ENCODE results near the gene TCF7.

The TCF7 gene

GRCh38 chr5:134097211-134097749 is 17.2 kb upstream of the TCF7 start:
- ATAC-seq (replicated peaks) (no peak), DNase-seq (no peak)
- H3K36me3 Mint-ChIP-seq (ENCODE audit: insufficient read depth): peaks cover 7% of the 10 kb centered on the region
- H3K4me3 Mint-ChIP-seq: no peak overlapping the region
- no peaks in the 10 kb centered on the region for H3K9me3 Mint-ChIP-seq
- H3K27me3 Mint-ChIP-seq: no peaks in the 10 kb centered on the region
- peak overlapping the region in 1 of 2 donors; percentile 69 for H3K27ac Mint-ChIP-seq
- H3K4me1 Mint-ChIP-seq (ENCODE audit: low read depth in 2 of 2): peaks cover 31 to 38% of the 10 kb centered on the region in 2 donors

- DNase-seq: no peak
- Mint-ChIP-seq H3K9me3 (no peaks in the 10 kb centered on the region), H3K27ac (peak overlapping the region in 1 of 2 donors; percentile 89)
Observed at GRCh38 chr5:134098690-134099089, 15.8 kb upstream of the TCF7 start.

GRCh38 chr5:134099288-134099872 is 15.1 kb upstream of the TCF7 start:
- peaks cover 13% of the 10 kb centered on the region for H3K36me3 Mint-ChIP-seq (ENCODE audit: insufficient read depth)
- H3K27me3 Mint-ChIP-seq: no peaks in the 10 kb centered on the region
- ATAC-seq (replicated peaks) (no peak), DNase-seq (no peak)
- peak overlapping the region; percentile 39 to 69 for H3K4me3 Mint-ChIP-seq
- H3K27ac Mint-ChIP-seq: peak overlapping the region; percentile 89 to 93
- no peaks in the 10 kb centered on the region for H3K9me3 Mint-ChIP-seq
- peaks cover 28 to 41% of the 10 kb centered on the region in 2 donors for H3K4me1 Mint-ChIP-seq (ENCODE audit: low read depth in 2 of 2)

More at GRCh38 chr5:134098690-134099089, 15.8 kb upstream of the TCF7 start:
- no peak overlapping the region for H3K4me3 Mint-ChIP-seq
- H3K27me3 Mint-ChIP-seq: no peaks in the 10 kb centered on the region
- peaks cover 10% of the 10 kb centered on the region for H3K36me3 Mint-ChIP-seq (ENCODE audit: insufficient read depth)
- ATAC-seq (replicated peaks): no peak
- H3K4me1 Mint-ChIP-seq (ENCODE audit: low read depth in 2 of 2): peaks cover 25 to 38% of the 10 kb centered on the region in 2 donors

- Mint-ChIP-seq H3K36me3 (ENCODE audit: insufficient read depth) (peaks cover 15% of the 10 kb centered on the region), H3K4me1 (ENCODE audit: low read depth in 2 of 2) (peaks cover 34 to 46% of the 10 kb centered on the region in 2 donors), H3K4me3 (peak overlapping the region; percentile 47 to 69), H3K27ac (peak overlapping the region; percentile 89 to 93), H3K9me3 (no peaks in the 10 kb centered on the region), H3K27me3 (no peaks in the 10 kb centered on the region)
- DNase-seq: no peak
- no peak for ATAC-seq (replicated peaks)
Observed at GRCh38 chr5:134099939-134100282, 14.6 kb upstream of the TCF7 start.

GRCh38 chr5:134100283-134101091 is 14.0 kb upstream of the TCF7 start:
- peak overlapping the region; percentile 89 to 93 for H3K27ac Mint-ChIP-seq
- peaks cover 39 to 52% of the 10 kb centered on the region in 2 donors for H3K4me1 Mint-ChIP-seq (ENCODE audit: low read depth in 2 of 2)
- DNase-seq: peak; percentile 74 to 78 (median 76)
- no peaks in the 10 kb centered on the region for H3K27me3 Mint-ChIP-seq
- H3K4me3 Mint-ChIP-seq: peak overlapping the region; percentile 47 to 69
- no peaks in the 10 kb centered on the region for H3K9me3 Mint-ChIP-seq
- peaks cover 19% of the 10 kb centered on the region for H3K36me3 Mint-ChIP-seq (ENCODE audit: insufficient read depth)
- ATAC-seq (replicated peaks): peak; percentile 90

GRCh38 chr5:134101686-134102439 is 12.6 kb upstream of the TCF7 start:
- H3K27me3 Mint-ChIP-seq: no peaks in the 10 kb centered on the region
- peaks cover 22% of the 10 kb centered on the region for H3K36me3 Mint-ChIP-seq (ENCODE audit: insufficient read depth)
- ATAC-seq (replicated peaks) (peak; percentile 28), DNase-seq (peak; percentile 74 to 82 (median 80))
- H3K27ac Mint-ChIP-seq: peak overlapping the region; percentile 89 to 93
- H3K4me3 Mint-ChIP-seq: peak overlapping the region in 1 of 2 donors; percentile 6
- no peaks in the 10 kb centered on the region for H3K9me3 Mint-ChIP-seq
- H3K4me1 Mint-ChIP-seq (ENCODE audit: low read depth in 2 of 2): peaks cover 49 to 60% of the 10 kb centered on the region in 2 donors

GRCh38 chr5:134103397-134103796 is 11.1 kb upstream of the TCF7 start:
- Mint-ChIP-seq H3K36me3 (ENCODE audit: insufficient read depth) (peaks cover 22% of the 10 kb centered on the region), H3K4me3 (peak overlapping the region; percentile 31 to 49), H3K9me3 (no peaks in the 10 kb centered on the region), H3K27ac (peak overlapping the region; percentile 29 to 97), H3K27me3 (no peaks in the 10 kb centered on the region), H3K4me1 (ENCODE audit: low read depth in 2 of 2) (peaks cover 54 to 68% of the 10 kb centered on the region in 2 donors)
- ATAC-seq (replicated peaks) (no peak), DNase-seq (no peak)

GRCh38 chr5:134103998-134104654 is 10.4 kb upstream of the TCF7 start:
- Mint-ChIP-seq H3K27me3 (no peaks in the 10 kb centered on the region), H3K36me3 (ENCODE audit: insufficient read depth) (peaks cover 22% of the 10 kb centered on the region), H3K4me3 (peak overlapping the region; percentile 85 to 89), H3K4me1 (ENCODE audit: low read depth in 2 of 2) (peaks cover 54 to 64% of the 10 kb centered on the region in 2 donors), H3K9me3 (no peaks in the 10 kb centered on the region), H3K27ac (peak overlapping the region; percentile 95 to 97)
- no peak for ATAC-seq (replicated peaks)
- DNase-seq: no peak

- H3K27ac Mint-ChIP-seq: peak overlapping the region in 1 of 2 donors; percentile 29
- no peak for ATAC-seq (replicated peaks)
- no peak for DNase-seq
- peak overlapping the region in 1 of 2 donors; percentile 6 for H3K4me3 Mint-ChIP-seq
- no peaks in the 10 kb centered on the region for H3K9me3 Mint-ChIP-seq
- peaks cover 22% of the 10 kb centered on the region for H3K36me3 Mint-ChIP-seq (ENCODE audit: insufficient read depth)
- peaks cover 47 to 49% of the 10 kb centered on the region in 2 donors for H3K4me1 Mint-ChIP-seq (ENCODE audit: low read depth in 2 of 2)
- no peaks in the 10 kb centered on the region for H3K27me3 Mint-ChIP-seq
Observed at GRCh38 chr5:134106991-134107701, 7.3 kb upstream of the TCF7 start.

GRCh38 chr5:134107779-134108178 is 6.7 kb upstream of the TCF7 start:
- Mint-ChIP-seq H3K9me3 (no peaks in the 10 kb centered on the region), H3K36me3 (ENCODE audit: insufficient read depth) (peaks cover 28% of the 10 kb centered on the region), H3K27ac (peak overlapping the region in 1 of 2 donors; percentile 29), H3K4me3 (no peak overlapping the region), H3K27me3 (no peaks in the 10 kb centered on the region), H3K4me1 (ENCODE audit: low read depth in 2 of 2) (peaks cover 51 to 55% of the 10 kb centered on the region in 2 donors)
- DNase-seq (no peak), ATAC-seq (replicated peaks) (no peak)

- H3K27ac Mint-ChIP-seq: peak overlapping the region in 1 of 2 donors; percentile 77
Observed at GRCh38 chr5:134110382-134110781, 4.1 kb upstream of the TCF7 start.

More at GRCh38 chr5:134110382-134110781, 4.1 kb upstream of the TCF7 start:
- DNase-seq: no peak
- no peaks in the 10 kb centered on the region for H3K9me3 Mint-ChIP-seq
- H3K4me1 Mint-ChIP-seq (ENCODE audit: low read depth in 2 of 2): peaks cover 38 to 54% of the 10 kb centered on the region in 2 donors
- H3K27me3 Mint-ChIP-seq: no peaks in the 10 kb centered on the region
- no peak for ATAC-seq (replicated peaks)
- no peak overlapping the region for H3K4me3 Mint-ChIP-seq
- H3K36me3 Mint-ChIP-seq (ENCODE audit: insufficient read depth): peaks cover 37% of the 10 kb centered on the region
